Effector memory CD8-positive, alpha-beta T cell (primary cell): ENCODE measurements around the gene ZNF609.
A peak's percentile ranks its signal among the peaks of the same experiment; 100 is the strongest.

ENCODE experiments used
- ATAC-seq: fragments of 150-1000 bp; cut with Tn5 transposase; replicated peaks from 2 replicates; pipeline ENCODE4 v1.10.0; 2021; ENCODE audit warnings: mild to moderate bottlenecking, moderate library complexity
- DNase-seq, 3 experiments: peaks; one replicate each; pipeline ENCODE4 v3.0.0; 2021
- H3K27ac Mint-ChIP-seq, 2 donors: one replicate each; pipeline ENCODE4 v1.8.0; 2022; ENCODE audit warnings: mild to moderate bottlenecking in 2 of 2, mixed read lengths in 2 of 2, moderate library complexity in 2 of 2
- H3K27me3 Mint-ChIP-seq, 2 donors: one replicate each; pipeline ENCODE4 v1.8.0; 2022; ENCODE audit warnings: mixed read lengths in 2 of 2
- H3K36me3 Mint-ChIP-seq: one replicate; pipeline ENCODE4 v1.8.0; 2022; ENCODE audit warnings: mild to moderate bottlenecking, moderate library complexity, mixed read lengths; ENCODE audit not compliant: insufficient read depth
- H3K4me1 Mint-ChIP-seq, 2 donors: one replicate each; pipeline ENCODE4 v1.8.0; 2022; ENCODE audit warnings: low read depth in 2 of 2, mixed read lengths in 2 of 2
- H3K4me3 Mint-ChIP-seq, 2 donors: one replicate each; pipeline ENCODE4 v1.8.0; 2022; ENCODE audit warnings: mild to moderate bottlenecking in 2 of 2, mixed read lengths in 2 of 2, moderate library complexity in 2 of 2
- H3K9me3 Mint-ChIP-seq, 2 donors: one replicate each; pipeline ENCODE4 v1.8.0; 2022; ENCODE audit warnings: mixed read lengths in 2 of 2

ZNF609 gene

GRCh38 chr15:64522226-64522823 is 61.9 kb downstream of the ZNF609 start:
- Mint-ChIP-seq H3K27ac (peak overlapping the region; percentile 20 to 47), H3K4me1 (peaks cover 20 to 46% of the 10 kb centered on the region in 2 donors), H3K9me3 (no peaks in the 10 kb centered on the region), H3K36me3 (no peaks in the 10 kb centered on the region), H3K4me3 (no peak overlapping the region), H3K27me3 (no peaks in the 10 kb centered on the region)
- DNase-seq (no peak), ATAC-seq (no peak)

- H3K36me3 Mint-ChIP-seq = no peaks in the 10 kb centered on the region
- DNase-seq = no peak
- H3K9me3 Mint-ChIP-seq = no peaks in the 10 kb centered on the region
- no peaks in the 10 kb centered on the region for H3K27me3 Mint-ChIP-seq
- H3K4me1 Mint-ChIP-seq = peaks cover 22 to 47% of the 10 kb centered on the region in 2 donors
- no peak overlapping the region for H3K4me3 Mint-ChIP-seq
- no peak for ATAC-seq
- H3K27ac Mint-ChIP-seq = no peak overlapping the region
Observed at GRCh38 chr15:64523240-64523639, 62.9 kb downstream of the ZNF609 start.

GRCh38 chr15:64524778-64525177 is 64.4 kb downstream of the ZNF609 start:
- no peaks in the 10 kb centered on the region for H3K27me3 Mint-ChIP-seq
- H3K27ac Mint-ChIP-seq = no peak overlapping the region
- H3K4me1 Mint-ChIP-seq = peaks cover 16 to 31% of the 10 kb centered on the region in 2 donors
- ATAC-seq (no peak), DNase-seq (no peak)
- no peaks in the 10 kb centered on the region for H3K36me3 Mint-ChIP-seq
- no peaks in the 10 kb centered on the region for H3K9me3 Mint-ChIP-seq
- H3K4me3 Mint-ChIP-seq = no peak overlapping the region

DNA sequence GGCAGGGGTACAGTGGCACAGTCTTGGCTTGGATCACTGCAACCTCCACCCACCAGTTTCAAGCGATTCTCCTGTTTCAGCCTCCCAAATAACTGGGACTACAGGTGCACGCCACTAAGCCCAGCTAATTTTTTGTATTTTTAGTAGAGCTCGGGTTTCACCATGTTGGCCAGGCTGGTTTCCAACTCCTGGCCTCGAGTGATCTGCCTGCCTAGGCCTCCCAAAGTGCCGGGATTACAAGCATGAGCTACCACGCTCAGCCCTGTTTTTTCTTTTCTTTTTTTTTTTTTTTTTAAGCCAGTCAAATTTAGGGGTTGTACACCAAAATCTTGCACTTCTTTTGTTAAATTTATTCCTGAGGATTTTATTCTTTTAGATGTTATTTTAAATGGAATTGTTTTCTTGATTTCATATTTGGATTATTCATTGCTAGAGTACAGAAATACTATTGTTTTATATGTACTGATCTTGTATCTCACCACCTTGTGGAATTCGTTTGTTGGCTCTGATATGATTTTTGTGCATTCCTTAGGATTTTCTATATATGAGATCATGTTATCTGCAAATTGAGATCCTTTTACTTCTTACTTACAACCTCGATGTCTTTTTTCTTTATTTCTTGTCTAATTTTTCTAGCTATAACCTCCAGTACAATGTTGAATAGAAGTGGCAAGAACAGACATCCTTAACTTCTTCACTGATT is 65.6 kb downstream of the ZNF609 start:
- Mint-ChIP-seq H3K27ac (peak overlapping the region; percentile 1 to 23), H3K4me1 (peaks cover 19 to 37% of the 10 kb centered on the region in 2 donors), H3K9me3 (no peaks in the 10 kb centered on the region), H3K4me3 (no peak overlapping the region), H3K27me3 (no peaks in the 10 kb centered on the region), H3K36me3 (no peaks in the 10 kb centered on the region)
- ATAC-seq (no peak), DNase-seq (no peak)

- no peaks in the 10 kb centered on the region for H3K27me3 Mint-ChIP-seq
- no peaks in the 10 kb centered on the region for H3K36me3 Mint-ChIP-seq
- no peak for DNase-seq
- H3K4me1 Mint-ChIP-seq = peaks cover 22 to 36% of the 10 kb centered on the region in 2 donors
- no peak for ATAC-seq
- no peaks in the 10 kb centered on the region for H3K9me3 Mint-ChIP-seq
- H3K4me3 Mint-ChIP-seq = no peak overlapping the region
- H3K27ac Mint-ChIP-seq = peak overlapping the region in 1 of 2 donors; percentile 28
Observed at GRCh38 chr15:64527263-64527984, 67.0 kb downstream of the ZNF609 start.

GRCh38 chr15:64528871-64529270 is 68.5 kb downstream of the ZNF609 start:
- Mint-ChIP-seq H3K36me3 (no peaks in the 10 kb centered on the region), H3K4me1 (peaks cover 26 to 47% of the 10 kb centered on the region in 2 donors), H3K27me3 (no peaks in the 10 kb centered on the region), H3K27ac (no peak overlapping the region), H3K4me3 (no peak overlapping the region), H3K9me3 (no peaks in the 10 kb centered on the region)
- no peak for DNase-seq
- ATAC-seq = no peak

DNA sequence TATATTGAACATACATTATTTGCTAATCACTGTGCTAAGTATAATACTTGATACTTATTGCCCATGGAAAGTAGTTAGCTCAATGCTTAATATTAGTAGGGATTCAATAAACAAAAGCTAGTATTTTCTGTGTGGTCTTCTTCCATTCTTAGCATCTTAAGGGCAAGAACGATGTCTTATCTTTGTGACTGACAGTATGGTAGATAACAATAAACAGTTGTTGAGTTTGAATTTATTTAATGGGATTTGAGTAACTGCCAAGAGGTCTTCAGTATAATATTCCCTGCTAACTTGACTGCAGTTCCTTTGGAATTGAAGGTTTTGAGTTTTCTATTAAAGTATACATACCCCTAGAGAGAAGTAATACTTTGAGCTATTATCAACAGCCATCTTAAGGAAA is 70.1 kb downstream of the ZNF609 start:
- Mint-ChIP-seq H3K9me3 (no peaks in the 10 kb centered on the region), H3K4me3 (no peak overlapping the region), H3K36me3 (no peaks in the 10 kb centered on the region), H3K27ac (peak overlapping the region in 1 of 2 donors; percentile 33), H3K27me3 (no peaks in the 10 kb centered on the region), H3K4me1 (peaks cover 23 to 43% of the 10 kb centered on the region in 2 donors)
- DNase-seq (no peak), ATAC-seq (no peak)

DNA sequence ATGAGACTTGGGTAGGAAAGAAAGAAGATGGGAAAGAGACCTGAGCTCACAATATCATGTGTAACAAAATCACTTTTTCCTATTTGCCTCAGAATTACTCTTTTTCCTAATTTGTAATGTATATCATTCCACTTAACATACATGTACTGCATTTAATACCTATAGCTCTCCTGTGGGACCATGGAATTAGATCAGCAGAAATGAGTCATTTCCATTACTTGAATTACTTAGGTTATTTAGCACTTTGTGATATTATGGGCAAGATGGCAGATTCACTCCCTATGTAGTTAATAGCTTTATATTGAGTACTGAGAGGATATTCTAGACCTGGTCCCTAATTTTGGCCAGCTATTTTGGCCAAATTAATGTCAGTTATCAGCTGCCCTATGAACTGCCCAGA is 70.5 kb downstream of the ZNF609 start:
- H3K27ac Mint-ChIP-seq = peak overlapping the region in 1 of 2 donors; percentile 33

GRCh38 chr15:64532521-64533315 is 72.3 kb downstream of the ZNF609 start:
- ATAC-seq (no peak), DNase-seq (no peak)
- H3K27me3 Mint-ChIP-seq = no peaks in the 10 kb centered on the region
- peaks cover 24 to 41% of the 10 kb centered on the region in 2 donors for H3K4me1 Mint-ChIP-seq
- H3K27ac Mint-ChIP-seq = no peak overlapping the region
- H3K9me3 Mint-ChIP-seq = no peaks in the 10 kb centered on the region
- H3K4me3 Mint-ChIP-seq = no peak overlapping the region
- no peaks in the 10 kb centered on the region for H3K36me3 Mint-ChIP-seq

More for the DNA sequence above, 70.5 kb downstream of the ZNF609 start:
- Mint-ChIP-seq H3K9me3 (no peaks in the 10 kb centered on the region), H3K36me3 (no peaks in the 10 kb centered on the region), H3K27me3 (no peaks in the 10 kb centered on the region), H3K4me1 (peaks cover 23 to 42% of the 10 kb centered on the region in 2 donors), H3K4me3 (no peak overlapping the region)
- DNase-seq = no peak
- no peak for ATAC-seq

- Mint-ChIP-seq H3K36me3 (no peaks in the 10 kb centered on the region), H3K9me3 (no peaks in the 10 kb centered on the region), H3K27ac (peak overlapping the region in 1 of 2 donors; percentile 38), H3K4me3 (no peak overlapping the region), H3K4me1 (peaks cover 20 to 36% of the 10 kb centered on the region in 2 donors), H3K27me3 (no peaks in the 10 kb centered on the region)
- ATAC-seq (no peak), DNase-seq (no peak)
Observed at GRCh38 chr15:64535460-64536243, 75.3 kb downstream of the ZNF609 start.

GRCh38 chr15:64536244-64536836 is 76.0 kb downstream of the ZNF609 start:
- H3K4me1 Mint-ChIP-seq = peaks cover 20 to 34% of the 10 kb centered on the region in 2 donors
- DNase-seq = no peak
- H3K36me3 Mint-ChIP-seq = no peaks in the 10 kb centered on the region
- no peak for ATAC-seq
- H3K9me3 Mint-ChIP-seq = no peaks in the 10 kb centered on the region
- H3K27ac Mint-ChIP-seq = peak overlapping the region in 1 of 2 donors; percentile 29
- H3K27me3 Mint-ChIP-seq = no peaks in the 10 kb centered on the region
- H3K4me3 Mint-ChIP-seq = no peak overlapping the region

- ATAC-seq (no peak), DNase-seq (no peak)
- H3K4me1 Mint-ChIP-seq = peaks cover 19 to 23% of the 10 kb centered on the region in 2 donors
- H3K4me3 Mint-ChIP-seq = no peak overlapping the region
- no peaks in the 10 kb centered on the region for H3K9me3 Mint-ChIP-seq
- H3K27me3 Mint-ChIP-seq = no peaks in the 10 kb centered on the region
- H3K36me3 Mint-ChIP-seq = no peaks in the 10 kb centered on the region
- H3K27ac Mint-ChIP-seq = no peak overlapping the region
Observed at GRCh38 chr15:64542091-64542490, 81.7 kb downstream of the ZNF609 start.
